IPS-18c (cell line): ENCODE measurements around the gene NDST4.

Source experiments
- H3K4me3 ChIP-seq: 2 replicates; pipeline ENCODE4 v1.7.0; 2013; ENCODE audit warnings: low read depth, mild to moderate bottlenecking, low read length, moderate library complexity; ENCODE audit not compliant: insufficient read depth
- H3K9me3 ChIP-seq: one replicate; pipeline ENCODE4 v1.6.1; 2013; ENCODE audit warnings: mild to moderate bottlenecking, low read length, moderate library complexity; ENCODE audit not compliant: control insufficient read depth, insufficient read depth

NDST4 gene

DNA sequence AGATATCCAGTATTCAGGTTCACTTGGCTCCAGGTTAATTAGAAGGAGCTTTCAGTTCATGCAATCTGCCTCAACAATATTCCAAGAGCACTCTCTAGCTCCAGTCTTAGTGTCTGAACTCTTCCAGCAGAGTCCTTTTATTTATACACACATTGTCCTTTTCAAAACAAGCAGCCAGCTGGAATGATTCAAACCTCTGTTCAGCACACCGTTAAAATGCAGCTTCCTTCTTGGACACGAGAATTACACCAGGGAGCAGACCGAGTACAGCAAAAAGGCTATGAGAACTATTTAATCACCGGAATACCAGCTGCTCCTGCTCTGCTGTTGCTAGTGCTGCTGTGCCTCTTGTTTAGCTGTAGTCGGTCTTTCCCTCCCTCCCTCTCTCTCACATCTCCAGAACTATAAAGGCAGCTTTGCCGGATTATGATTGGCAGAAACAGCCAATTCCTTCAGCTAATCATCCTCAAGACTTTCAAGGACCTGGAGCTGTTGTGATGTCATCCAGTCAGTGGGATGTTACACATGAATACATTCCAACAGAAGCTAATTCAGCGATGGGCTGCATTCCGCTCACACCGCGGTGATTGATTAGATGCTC lies at the start of gene NDST4:
NDST4 (minus strand) TSS at position 115 of the 601 bp plus-strand sequence. CDS start 36,584 bp downstream, outside the sequence.
- Histone ChIP-seq H3K4me3 (no peak within 1 kb of the TSS), H3K9me3 (no peaks in the 10 kb centered on the region)

- H3K4me3 ChIP-seq, result no peak overlapping the region
- H3K9me3 ChIP-seq, result no peaks in the 10 kb centered on the region
These were observed 45.7 kb upstream of the NDST4 start for GRCh38 chr4:115159141-115159540.

- Histone ChIP-seq H3K9me3 (no peaks in the 10 kb centered on the region), H3K4me3 (no peak overlapping the region)
These were observed 44.9 kb upstream of the NDST4 start for GRCh38 chr4:115158296-115158695.

DNA sequence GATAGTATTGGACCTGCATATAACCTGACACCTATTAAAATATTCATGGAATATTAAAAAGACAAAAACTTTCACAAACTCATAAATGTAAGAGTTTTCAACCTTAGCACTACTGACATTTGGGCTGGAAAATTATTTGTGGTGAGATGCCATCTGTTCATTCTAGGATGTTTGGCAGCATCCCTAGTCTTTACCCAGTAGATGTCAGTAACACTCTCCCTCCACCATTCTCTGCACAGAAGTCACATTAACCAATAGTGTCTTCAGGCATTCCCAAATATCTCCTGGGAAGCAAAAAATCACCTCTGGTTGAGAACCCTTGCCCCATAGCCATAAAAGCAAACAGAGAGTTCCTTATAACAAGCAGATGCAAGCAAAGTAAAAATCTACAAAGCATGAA lies 41.4 kb upstream of the NDST4 start:
- Histone ChIP-seq H3K4me3 (no peak overlapping the region), H3K9me3 (no peaks in the 10 kb centered on the region)

DNA sequence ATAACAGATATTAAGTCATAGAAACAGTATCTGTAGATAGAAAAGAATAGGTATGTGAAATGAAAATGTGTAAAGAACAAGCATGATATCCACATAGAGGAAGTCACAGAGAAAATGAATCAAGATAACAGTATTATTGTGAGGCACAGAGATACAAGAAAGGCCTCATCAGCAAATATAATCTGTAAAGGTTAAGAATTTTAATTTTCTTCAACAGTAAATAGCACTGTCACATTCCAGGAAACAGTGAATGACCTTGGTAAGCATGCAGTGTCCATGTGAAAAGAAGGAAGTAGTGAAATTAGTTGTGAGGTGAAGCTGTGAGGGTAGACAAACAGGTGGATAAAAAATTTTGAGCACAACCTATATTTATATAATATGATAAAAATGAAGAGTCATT lies 39.5 kb upstream of the NDST4 start:
- no peaks in the 10 kb centered on the region for H3K9me3 ChIP-seq
- no peak overlapping the region for H3K4me3 ChIP-seq

- H3K4me3 ChIP-seq, result no peak overlapping the region
- H3K9me3 ChIP-seq, result no peaks in the 10 kb centered on the region
These were observed 38.7 kb upstream of the NDST4 start for GRCh38 chr4:115152081-115152480.

DNA sequence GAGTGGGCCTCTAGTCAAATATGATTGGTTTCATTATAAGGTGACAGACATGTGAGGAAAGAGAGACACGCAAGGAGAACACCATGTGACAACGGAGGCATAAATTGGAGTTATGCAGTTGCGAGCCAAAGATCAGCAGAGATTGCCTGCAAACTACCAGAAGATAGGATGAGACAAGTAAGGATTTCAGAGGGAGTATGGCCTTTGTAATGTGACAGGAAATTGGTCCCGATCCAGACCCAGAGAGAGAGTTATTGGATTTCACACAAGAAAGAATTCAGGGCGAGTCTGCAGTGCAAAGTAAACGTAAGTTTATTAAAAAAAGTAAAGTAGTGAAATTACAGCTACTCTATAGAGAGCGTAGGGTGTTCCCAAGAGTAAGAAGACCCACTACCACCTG lies 35.7 kb upstream of the NDST4 start:
- H3K4me3 ChIP-seq, result no peak overlapping the region
- H3K9me3 ChIP-seq, result no peaks in the 10 kb centered on the region

GRCh38 chr4:115145393-115146160 lies 32.2 kb upstream of the NDST4 start:
- Histone ChIP-seq H3K4me3 (no peak overlapping the region), H3K9me3 (no peaks in the 10 kb centered on the region)

DNA sequence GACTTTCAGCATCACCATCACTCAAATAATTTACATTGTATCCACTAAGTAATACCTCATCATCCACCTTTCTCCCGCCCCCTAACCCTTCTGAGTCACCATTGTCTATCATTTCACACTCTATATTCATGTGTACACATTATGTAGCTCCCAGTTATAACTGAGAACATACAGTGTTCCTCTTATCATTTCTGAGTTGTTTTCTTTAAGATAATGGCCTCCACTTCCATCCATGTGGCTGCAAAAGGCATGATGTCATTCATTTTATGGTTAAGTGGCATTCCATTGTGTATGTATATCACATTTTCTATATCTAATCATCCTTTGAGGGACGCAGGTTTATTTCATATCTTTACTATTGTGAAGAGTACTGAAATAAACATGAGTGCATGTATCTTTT lies 14.6 kb upstream of the NDST4 start:
- H3K4me3 ChIP-seq, result no peak overlapping the region
- no peaks in the 10 kb centered on the region for H3K9me3 ChIP-seq

GRCh38 chr4:115126491-115126890 lies 13.1 kb upstream of the NDST4 start:
- no peak overlapping the region for H3K4me3 ChIP-seq
- H3K9me3 ChIP-seq, result no peaks in the 10 kb centered on the region

GRCh38 chr4:115121351-115122043 lies 8.1 kb upstream of the NDST4 start:
- Histone ChIP-seq H3K9me3 (no peaks in the 10 kb centered on the region), H3K4me3 (no peak overlapping the region)

GRCh38 chr4:115119804-115120352 lies 6.5 kb upstream of the NDST4 start:
- H3K4me3 ChIP-seq, result no peak overlapping the region

DNA sequence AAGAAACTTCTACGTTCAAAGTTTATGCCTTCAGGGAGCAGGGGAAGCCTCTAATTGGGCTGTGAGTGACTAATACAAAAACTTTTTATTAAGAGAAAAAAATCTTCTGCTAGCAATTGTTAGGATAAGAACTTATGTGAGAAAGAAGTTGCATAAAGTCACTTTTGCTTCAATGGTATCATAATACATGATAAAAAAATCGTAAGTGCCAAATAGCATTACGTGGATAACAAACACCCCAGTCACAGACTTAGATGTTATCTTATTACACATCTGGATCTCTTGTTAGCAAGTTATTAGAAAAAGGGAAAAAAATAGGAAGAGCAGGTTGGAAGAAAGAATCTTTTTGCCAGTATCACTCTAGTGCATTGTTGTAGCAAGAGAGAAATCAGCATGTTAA lies 4.2 kb upstream of the NDST4 start:
- Histone ChIP-seq H3K4me3 (no peak overlapping the region), H3K9me3 (no peaks in the 10 kb centered on the region)

More at GRCh38 chr4:115119804-115120352, 6.5 kb upstream of the NDST4 start:
- H3K9me3 ChIP-seq, result no peaks in the 10 kb centered on the region

DNA sequence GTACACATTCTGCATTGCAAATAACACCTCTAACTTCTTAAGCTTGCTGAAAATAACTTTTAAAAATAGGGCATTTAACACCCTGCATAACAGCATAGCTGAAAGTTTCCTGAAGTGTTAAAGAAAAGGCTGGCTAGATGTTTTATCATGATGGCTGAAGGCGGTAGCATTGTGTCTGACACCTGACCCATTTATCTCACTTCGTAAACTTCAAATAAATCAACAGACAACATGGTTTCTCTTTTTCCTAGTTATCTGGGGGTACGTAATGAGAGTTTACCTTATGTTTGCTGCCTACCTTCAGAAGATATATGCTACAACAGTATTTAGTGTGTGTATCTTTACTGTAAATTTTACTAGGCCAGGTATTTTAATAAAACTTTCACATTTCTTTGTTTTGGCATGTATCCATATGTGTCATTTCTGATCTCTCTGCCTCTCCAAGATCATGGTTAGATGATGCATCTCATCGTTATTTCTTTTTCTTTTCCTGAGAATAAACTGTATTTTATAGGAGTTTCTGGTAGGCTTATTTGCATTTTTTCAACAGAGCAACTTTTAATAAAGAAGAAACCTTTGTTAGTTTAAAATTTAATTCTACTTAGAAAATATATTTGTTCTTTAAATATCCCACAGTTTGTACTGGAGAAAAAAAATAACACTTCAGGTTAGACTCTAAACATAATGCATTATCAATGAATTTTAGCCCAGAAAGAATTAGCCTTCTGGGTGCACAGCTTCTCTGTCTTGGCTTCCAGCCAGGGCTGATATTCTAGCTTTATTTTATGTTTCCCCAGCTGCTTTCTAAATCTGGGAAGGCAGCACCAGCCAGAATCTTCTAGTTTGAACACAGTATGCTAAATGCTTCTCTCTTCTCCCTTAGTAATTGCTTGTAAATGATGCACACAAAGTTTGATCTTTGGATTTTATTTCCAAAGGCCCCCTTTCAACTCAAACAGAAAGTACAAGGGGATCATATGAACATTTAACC lies 2.9 kb downstream of the NDST4 start:
- Histone ChIP-seq H3K4me3 (no peak overlapping the region), H3K9me3 (no peaks in the 10 kb centered on the region)

- Histone ChIP-seq H3K4me3 (no peak overlapping the region), H3K9me3 (no peaks in the 10 kb centered on the region)
These were observed 4.6 kb downstream of the NDST4 start for GRCh38 chr4:115108850-115109249.

GRCh38 chr4:115107411-115107810 lies 6.0 kb downstream of the NDST4 start:
- H3K9me3 ChIP-seq, result no peaks in the 10 kb centered on the region
- H3K4me3 ChIP-seq, result no peak overlapping the region

GRCh38 chr4:115101675-115102074 lies 11.7 kb downstream of the NDST4 start:
- no peak overlapping the region for H3K4me3 ChIP-seq

More at GRCh38 chr4:115101675-115102074, 11.7 kb downstream of the NDST4 start:
- H3K9me3 ChIP-seq, result no peaks in the 10 kb centered on the region
